KBM-7 (cell line): ENCODE measurements around the gene VSTM2B.

Experiments used
- DNase-seq: peaks from one replicate; pipeline ENCODE4 v3.0.0-alpha.2; 2015
- in situ Hi-C: fragments of 300-500 bp; cut with MboI; formaldehyde crosslinking; loops from 2 replicates; pipeline ENCODE4 v1.14.3; 2020; ENCODE audit warnings: low sequenced_read_pairs, low pct_unique_long_range_greater_than_20kb, mixed read lengths

VSTM2B gene

GRCh38 chr19:29492769-29493168 is 33.0 kb upstream of the VSTM2B start:
- in situ Hi-C loops: no loop called here
- no peak for DNase-seq

- in situ Hi-C loops: no loop called here
- DNase-seq: no peak
Observed at GRCh38 chr19:29495091-29495490, 30.7 kb upstream of the VSTM2B start.

GRCh38 chr19:29495901-29496441 is 29.8 kb upstream of the VSTM2B start:
- in situ Hi-C loops: no loop called here
- DNase-seq: no peak

- DNase-seq: no peak
- in situ Hi-C loops: no loop called here
Observed at GRCh38 chr19:29497241-29497640, 28.6 kb upstream of the VSTM2B start.

- DNase-seq: no peak
- in situ Hi-C loops: no loop called here
Observed at GRCh38 chr19:29497686-29498436, 27.9 kb upstream of the VSTM2B start.

GRCh38 chr19:29499261-29499920 is 26.4 kb upstream of the VSTM2B start:
- in situ Hi-C loops: no loop called here
- no peak for DNase-seq

- in situ Hi-C loops: no loop called here
- no peak for DNase-seq
Observed at GRCh38 chr19:29499921-29500590, 25.7 kb upstream of the VSTM2B start.

GRCh38 chr19:29501816-29502580 is 23.8 kb upstream of the VSTM2B start:
- DNase-seq: no peak
- in situ Hi-C loops: no loop called here

GRCh38 chr19:29502581-29502850 is 23.3 kb upstream of the VSTM2B start:
- in situ Hi-C loops: no loop called here
- no peak for DNase-seq

- in situ Hi-C loops: no loop called here
- no peak for DNase-seq
Observed at GRCh38 chr19:29503140-29503758, 22.5 kb upstream of the VSTM2B start.

GRCh38 chr19:29503785-29504184 is 22.0 kb upstream of the VSTM2B start:
- DNase-seq: no peak
- in situ Hi-C loops: no loop called here

- in situ Hi-C loops: no loop called here
- DNase-seq: no peak
Observed at GRCh38 chr19:29504454-29504853, 21.3 kb upstream of the VSTM2B start.

GRCh38 chr19:29505097-29505824 is 20.5 kb upstream of the VSTM2B start:
- DNase-seq: no peak
- in situ Hi-C loops: no loop called here

- DNase-seq: no peak
- in situ Hi-C loops: no loop called here
Observed at GRCh38 chr19:29506619-29506911, 19.2 kb upstream of the VSTM2B start.

GRCh38 chr19:29507081-29507860 is 18.5 kb upstream of the VSTM2B start:
- no peak for DNase-seq

GRCh38 chr19:29508181-29508580 is 17.6 kb upstream of the VSTM2B start:
- DNase-seq: no peak
- in situ Hi-C loops: no loop called here

More at GRCh38 chr19:29507081-29507860, 18.5 kb upstream of the VSTM2B start:
- in situ Hi-C loops: no loop called here

GRCh38 chr19:29509456-29509855 is 16.3 kb upstream of the VSTM2B start:
- no peak for DNase-seq
- in situ Hi-C loops: no loop called here

GRCh38 chr19:29510701-29511265 is 15.0 kb upstream of the VSTM2B start:
- in situ Hi-C loops: no loop called here
- no peak for DNase-seq
